ENCODE results near the gene FARS2.
A peak's percentile ranks its signal among the peaks of the same experiment; 100 is the strongest.
"Not testable (repeated sequence)": the region's sequence is repeated elsewhere in the genome, so short reads cannot be mapped to it uniquely, and the experiment has no call there.

FARS2 gene

GRCh38 chr6:5540370-5540769 lies 279.1 kb downstream of the FARS2 start:
- Mint-ChIP-seq H3K4me1 (ENCODE audit: low read depth) (peaks cover 27% of the 10 kb centered on the region), H3K36me3 (ENCODE audit: low read depth) (peaks cover 36% of the 10 kb centered on the region), H3K9me3 (no peaks in the 10 kb centered on the region), H3K27ac (peak overlapping the region; percentile 8), H3K27me3 (no peaks in the 10 kb centered on the region), H3K4me3 (no peak overlapping the region)

GRCh38 chr6:5541025-5541424 lies 279.7 kb downstream of the FARS2 start:
- Mint-ChIP-seq H3K27ac (no peak overlapping the region), H3K4me1 (ENCODE audit: low read depth) (peaks cover 27% of the 10 kb centered on the region), H3K36me3 (ENCODE audit: low read depth) (peaks cover 40% of the 10 kb centered on the region), H3K4me3 (no peak overlapping the region), H3K9me3 (no peaks in the 10 kb centered on the region), H3K27me3 (no peaks in the 10 kb centered on the region)

GRCh38 chr6:5541751-5542432 lies 280.6 kb downstream of the FARS2 start:
- Mint-ChIP-seq H3K4me1 (ENCODE audit: low read depth) (peaks cover 27% of the 10 kb centered on the region), H3K27me3 (no peaks in the 10 kb centered on the region), H3K36me3 (ENCODE audit: low read depth) (peaks cover 46% of the 10 kb centered on the region), H3K27ac (no peak overlapping the region), H3K9me3 (no peaks in the 10 kb centered on the region), H3K4me3 (no peak overlapping the region)

DNA sequence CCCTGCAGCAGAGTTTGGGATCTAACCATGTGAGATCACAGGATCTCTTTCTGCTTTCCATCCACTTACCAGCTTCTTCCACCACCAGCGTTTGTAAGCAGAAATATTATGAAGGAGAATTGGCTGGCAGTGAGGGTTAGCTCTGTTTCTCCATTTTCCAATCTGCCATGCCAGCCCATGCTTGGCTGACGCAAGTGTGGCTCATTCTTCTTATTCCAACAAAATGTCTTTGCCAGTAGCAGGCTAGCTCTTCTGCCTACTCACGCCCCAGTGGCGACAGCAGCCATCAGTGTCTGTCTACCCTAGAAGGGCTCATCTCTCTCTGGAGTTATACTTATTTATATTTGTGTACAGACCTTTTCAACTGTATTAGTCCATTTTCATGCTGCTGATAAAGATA lies 286.2 kb downstream of the FARS2 start:
- Mint-ChIP-seq H3K4me1 (ENCODE audit: low read depth) (peaks cover 6% of the 10 kb centered on the region), H3K4me3 (no peak overlapping the region), H3K27ac (no peak overlapping the region), H3K27me3 (no peaks in the 10 kb centered on the region), H3K36me3 (ENCODE audit: low read depth) (peaks cover 54% of the 10 kb centered on the region), H3K9me3 (peaks cover 16% of the 10 kb centered on the region)

DNA sequence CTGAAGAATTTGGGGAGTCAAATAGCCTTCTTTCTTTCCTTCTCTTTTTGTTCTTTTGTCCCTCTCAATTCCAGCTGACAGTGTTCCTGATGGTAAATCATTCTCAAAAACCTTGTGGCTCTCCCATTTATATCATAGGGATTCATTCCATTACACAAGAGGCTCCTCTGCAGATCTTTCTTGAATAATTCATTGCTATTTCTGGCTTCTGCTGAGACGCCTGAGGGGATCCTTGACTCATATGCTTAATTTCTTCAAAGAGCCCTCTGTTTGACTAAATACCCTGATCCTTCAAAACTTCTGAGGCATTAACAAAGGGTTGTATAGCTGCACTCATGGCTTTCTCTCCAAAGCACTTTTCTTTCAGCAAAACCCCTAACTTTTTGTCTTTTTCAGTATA lies 289.3 kb downstream of the FARS2 start:
- peaks cover 49% of the 10 kb centered on the region for H3K36me3 Mint-ChIP-seq (ENCODE audit: low read depth)
- H3K27ac Mint-ChIP-seq, result no peak overlapping the region
- no peak overlapping the region for H3K4me3 Mint-ChIP-seq
- H3K27me3 Mint-ChIP-seq, result no peaks in the 10 kb centered on the region
- no peaks in the 10 kb centered on the region for H3K4me1 Mint-ChIP-seq (ENCODE audit: low read depth)
- H3K9me3 Mint-ChIP-seq, result peaks cover 22% of the 10 kb centered on the region

GRCh38 chr6:5552243-5552642 lies 290.9 kb downstream of the FARS2 start:
- H3K36me3 Mint-ChIP-seq (ENCODE audit: low read depth), result peaks cover 43% of the 10 kb centered on the region
- no peak overlapping the region for H3K27ac Mint-ChIP-seq
- no peaks in the 10 kb centered on the region for H3K4me1 Mint-ChIP-seq (ENCODE audit: low read depth)

DNA sequence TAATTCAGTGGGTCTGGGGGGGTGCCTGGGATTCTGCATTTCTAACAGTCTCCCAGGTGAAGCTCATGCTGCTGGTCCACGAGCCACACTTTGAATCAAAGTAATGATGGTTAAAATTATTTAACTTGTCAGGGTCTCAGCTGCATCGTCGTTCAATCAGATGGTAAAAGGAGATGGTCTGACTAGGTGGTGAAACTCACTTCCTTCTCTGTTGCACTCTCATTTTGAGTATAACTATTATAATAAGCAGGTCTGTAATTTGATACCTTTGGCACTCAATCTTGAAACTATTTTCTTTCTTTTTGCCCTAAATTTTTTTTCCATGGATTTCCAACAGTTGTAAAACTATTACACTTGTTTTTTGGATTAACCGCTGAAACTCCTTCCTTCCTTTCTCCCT lies 292.5 kb downstream of the FARS2 start:
- Mint-ChIP-seq H3K4me3 (no peak overlapping the region), H3K27me3 (no peaks in the 10 kb centered on the region), H3K9me3 (peaks cover 22% of the 10 kb centered on the region), H3K36me3 (ENCODE audit: low read depth) (peaks cover 42% of the 10 kb centered on the region), H3K27ac (no peak overlapping the region), H3K4me1 (ENCODE audit: low read depth) (no peaks in the 10 kb centered on the region)

More at GRCh38 chr6:5552243-5552642, 290.9 kb downstream of the FARS2 start:
- Mint-ChIP-seq H3K4me3 (no peak overlapping the region), H3K27me3 (no peaks in the 10 kb centered on the region), H3K9me3 (peaks cover 22% of the 10 kb centered on the region)

GRCh38 chr6:5554226-5554625 lies 292.9 kb downstream of the FARS2 start:
- no peak overlapping the region for H3K4me3 Mint-ChIP-seq
- no peaks in the 10 kb centered on the region for H3K27me3 Mint-ChIP-seq
- no peaks in the 10 kb centered on the region for H3K4me1 Mint-ChIP-seq (ENCODE audit: low read depth)
- peaks cover 41% of the 10 kb centered on the region for H3K36me3 Mint-ChIP-seq (ENCODE audit: low read depth)
- H3K9me3 Mint-ChIP-seq, result peaks cover 21% of the 10 kb centered on the region
- no peak overlapping the region for H3K27ac Mint-ChIP-seq

DNA sequence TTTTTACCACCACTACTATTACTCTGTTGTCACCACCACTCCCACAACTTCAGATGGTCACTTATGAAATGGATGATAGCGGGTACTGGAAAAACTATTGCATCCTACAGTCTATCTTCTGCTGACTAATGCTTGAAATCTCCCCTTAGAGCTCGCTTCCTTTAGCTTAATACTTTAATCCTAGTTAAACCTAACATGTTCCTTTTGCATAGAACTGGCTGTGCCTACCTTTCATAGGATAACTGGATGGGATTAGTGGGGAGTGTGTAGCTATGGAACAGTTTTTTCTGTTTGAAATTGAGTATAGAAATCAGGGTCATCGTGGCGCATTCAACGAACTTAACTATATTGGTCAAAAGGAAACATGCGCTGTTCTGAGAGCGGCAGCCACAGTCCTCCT lies 294.7 kb downstream of the FARS2 start:
- Mint-ChIP-seq H3K27me3 (no peaks in the 10 kb centered on the region), H3K4me3 (no peak overlapping the region), H3K27ac (no peak overlapping the region), H3K9me3 (peaks cover 9% of the 10 kb centered on the region), H3K36me3 (ENCODE audit: low read depth) (peaks cover 23% of the 10 kb centered on the region), H3K4me1 (ENCODE audit: low read depth) (no peaks in the 10 kb centered on the region)

- Mint-ChIP-seq H3K36me3 (ENCODE audit: low read depth) (peaks cover 26% of the 10 kb centered on the region), H3K27me3 (no peaks in the 10 kb centered on the region), H3K4me1 (ENCODE audit: low read depth) (peaks cover 12% of the 10 kb centered on the region), H3K27ac (no peak overlapping the region), H3K4me3 (no peak overlapping the region), H3K9me3 (peaks cover 12% of the 10 kb centered on the region)
Observed at GRCh38 chr6:5557506-5557905, 296.2 kb downstream of the FARS2 start.

DNA sequence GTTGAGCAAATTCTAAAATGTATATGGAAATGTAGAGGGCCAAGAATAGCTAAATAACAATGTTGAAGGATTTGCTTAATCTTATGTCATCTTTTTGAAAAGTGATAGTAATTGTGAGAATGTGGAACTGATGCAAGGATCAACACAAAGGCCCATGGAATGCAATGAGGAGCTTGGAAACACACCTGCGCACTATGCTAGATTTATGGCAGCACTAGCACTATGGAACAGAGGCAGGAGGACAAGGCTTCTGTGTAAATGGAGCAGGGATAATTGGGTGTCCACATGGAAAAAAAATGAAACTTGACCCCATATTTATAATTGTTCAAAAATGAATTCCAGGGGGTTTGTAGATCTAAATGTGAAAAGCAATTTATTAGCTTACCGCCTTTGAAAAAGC lies 298.3 kb downstream of the FARS2 start:
- Mint-ChIP-seq H3K4me1 (ENCODE audit: low read depth) (peaks cover 13% of the 10 kb centered on the region), H3K36me3 (ENCODE audit: low read depth) (peaks cover 30% of the 10 kb centered on the region), H3K4me3 (no peak overlapping the region), H3K9me3 (peaks cover 16% of the 10 kb centered on the region), H3K27me3 (no peaks in the 10 kb centered on the region), H3K27ac (no peak overlapping the region)

- Mint-ChIP-seq H3K27ac (no peak overlapping the region), H3K4me3 (no peak overlapping the region), H3K27me3 (no peaks in the 10 kb centered on the region), H3K36me3 (ENCODE audit: low read depth) (peaks cover 21% of the 10 kb centered on the region), H3K9me3 (peaks cover 10% of the 10 kb centered on the region), H3K4me1 (ENCODE audit: low read depth) (peaks cover 27% of the 10 kb centered on the region)
Observed at GRCh38 chr6:5562277-5562676, 301.0 kb downstream of the FARS2 start.

DNA sequence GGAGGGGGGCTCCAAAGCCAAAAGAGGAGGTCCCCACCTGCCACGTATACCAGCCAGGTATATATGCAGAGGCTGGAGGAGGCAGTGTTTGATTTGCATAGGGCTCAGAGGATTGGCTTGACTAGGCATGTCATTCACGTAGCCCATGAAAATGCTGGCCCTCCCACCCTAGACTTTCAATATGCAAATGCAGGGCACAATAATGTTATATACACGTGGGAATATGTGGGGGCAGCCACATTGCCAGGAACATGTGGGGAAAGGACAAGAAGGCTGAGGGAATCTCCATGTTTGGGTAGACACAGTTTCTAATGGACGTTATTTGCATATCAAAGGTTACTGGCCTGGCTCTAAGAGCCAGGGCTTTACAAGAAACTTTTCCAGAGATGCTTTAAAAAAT lies 301.8 kb downstream of the FARS2 start:
- Mint-ChIP-seq H3K27ac (no peak overlapping the region), H3K36me3 (ENCODE audit: low read depth) (peaks cover 16% of the 10 kb centered on the region), H3K4me3 (no peak overlapping the region), H3K27me3 (no peaks in the 10 kb centered on the region), H3K9me3 (peaks cover 10% of the 10 kb centered on the region), H3K4me1 (ENCODE audit: low read depth) (peaks cover 35% of the 10 kb centered on the region)

DNA sequence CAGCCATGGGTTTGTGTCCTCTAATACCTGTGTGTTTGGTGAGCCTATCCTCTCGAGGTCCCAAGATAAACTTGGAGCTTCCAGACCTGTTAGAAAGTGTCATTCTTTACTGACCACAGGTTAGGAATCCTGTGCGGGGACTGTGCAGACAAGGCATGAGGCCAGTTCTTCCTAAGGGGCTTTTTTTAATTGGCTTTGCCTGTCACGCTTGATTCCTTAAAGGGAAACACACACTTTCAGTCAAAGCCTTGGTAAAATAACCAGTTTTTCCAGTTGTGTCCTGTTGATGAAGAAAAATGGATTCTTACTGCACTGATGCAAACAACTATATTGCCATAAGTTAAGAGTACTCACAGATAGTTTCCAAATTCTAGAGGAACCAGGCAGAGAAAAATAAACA lies 303.4 kb downstream of the FARS2 start:
- H3K4me1 Mint-ChIP-seq (ENCODE audit: low read depth), result peaks cover 40% of the 10 kb centered on the region
- H3K27ac Mint-ChIP-seq, H3K4me3 Mint-ChIP-seq, H3K9me3 Mint-ChIP-seq, H3K27me3 Mint-ChIP-seq: not testable (repeated sequence)
- peaks cover 13% of the 10 kb centered on the region for H3K36me3 Mint-ChIP-seq (ENCODE audit: low read depth)

GRCh38 chr6:5565971-5566370 lies 304.7 kb downstream of the FARS2 start:
- Mint-ChIP-seq H3K9me3 (peaks cover 10% of the 10 kb centered on the region), H3K27ac (no peak overlapping the region), H3K27me3 (no peaks in the 10 kb centered on the region), H3K4me3 (no peak overlapping the region), H3K4me1 (ENCODE audit: low read depth) (peaks cover 46% of the 10 kb centered on the region), H3K36me3 (ENCODE audit: low read depth) (peaks cover 13% of the 10 kb centered on the region)

- Mint-ChIP-seq H3K27me3 (no peaks in the 10 kb centered on the region), H3K36me3 (ENCODE audit: low read depth) (peaks cover 13% of the 10 kb centered on the region), H3K4me1 (ENCODE audit: low read depth) (peaks cover 42% of the 10 kb centered on the region), H3K4me3 (no peak overlapping the region), H3K27ac (peak overlapping the region; percentile 34), H3K9me3 (peaks cover 10% of the 10 kb centered on the region)
Observed at GRCh38 chr6:5566718-5567117, 305.4 kb downstream of the FARS2 start.

Measured in stimulated activated naive CD8-positive, alpha-beta T cell treated with anti-CD3 and anti-CD28 coated beads, Interleukin-15, Interleukin-2, amounts not matched to agents 100 ng/mL and 50 ng/mL, for 24 hours (primary cell).